Measurements from ENCODE around the gene PDE4C. TPM values are rescaled to one million over a fixed set of nuclear protein-coding genes. Genes with fewer than 3 reads are reported as not detected.

The PDE4C gene
- total and polyA plus RNA-seq, 10 of the 15 experiments (the other 5 are each of a cell fraction or from before 2014, with no cell fraction given): 0.08 to 0.73 (median 0.34) TPM

DNA sequence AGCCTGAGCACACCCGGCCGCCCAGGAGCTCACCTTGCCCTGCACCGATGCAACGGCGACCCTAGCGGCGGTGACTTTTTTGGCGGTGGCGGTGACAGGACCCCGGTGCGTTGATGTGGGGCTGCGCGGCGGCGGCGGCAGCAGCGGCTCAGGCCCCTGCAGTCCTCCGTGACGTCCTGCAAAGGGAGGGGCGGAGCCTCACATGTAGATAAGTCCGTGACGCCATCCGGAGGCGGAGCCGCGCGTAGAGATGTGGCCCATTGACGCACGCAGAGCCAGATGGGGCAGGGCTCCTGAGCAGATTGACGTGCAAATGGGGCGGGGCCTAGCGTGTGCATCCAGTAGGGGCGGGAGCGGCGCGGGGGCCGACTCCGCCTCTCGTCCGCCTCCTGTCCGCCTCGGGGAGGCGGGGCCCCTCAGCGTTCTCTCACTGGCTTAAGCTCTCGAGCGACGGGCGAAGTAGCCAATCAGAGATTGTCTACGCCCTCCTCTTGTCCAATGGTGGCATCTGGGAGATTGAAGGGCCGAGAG, 22.3 kb downstream of the PDE4C start, which contains the start of gene RAB3A (continued):
- TF ChIP-seq MLLT1 (IDR thresholded peaks at IDR 0.05) (no peak), ZNF207 (IDR thresholded peaks at IDR 0.05; ENCODE audit: borderline replicate concordance) (0 out of 2 replicates have a peak, but pooled peaks have one; percentile 6), BHLHE40 (IDR thresholded peaks at IDR 0.05; ENCODE audit: borderline replicate concordance in 1 of 2, low read depth in 2 of 2, low read length in 1 of 2) (peak in 1 of 2 experiments; percentile 2; a peak in 1 of 4 replicates), FOS (IDR thresholded peaks at IDR 0.05; ENCODE audit: borderline replicate concordance, extremely low read depth, insufficient read length) (peak; percentile 99), PAX5 (IDR thresholded peaks at IDR 0.05; ENCODE audit: borderline replicate concordance, low read depth, low read length) (no peak), POLR2A (IDR thresholded peaks at IDR 0.05; ENCODE audit: low read depth, low read length) (peak; percentile 47; the same call in 1 of the 2 replicates), DPF2 (IDR thresholded peaks at IDR 0.05) (peak; percentile 100), RUNX3 (IDR thresholded peaks at IDR 0.05; ENCODE audit: low read length) (no peak), SRF (IDR thresholded peaks at IDR 0.05; ENCODE audit: low read depth in 2 of 2, low read length in 2 of 2) (0 out of 4 replicates have a peak, but pooled peaks of 1 of the 2 experiments have one; percentile 17), REST (IDR thresholded peaks at IDR 0.05; ENCODE audit: low read depth, low read length) (no peak), NFYA (IDR thresholded peaks at IDR 0.05; ENCODE audit: borderline replicate concordance, low read depth, low read length) (peak; percentile 91), NFYB (IDR thresholded peaks at IDR 0.05; ENCODE audit: insufficient read depth, low read depth, low read length) (peak; percentile 99), HDGF (IDR thresholded peaks at IDR 0.05) (peak; percentile 99), CHD1 (IDR thresholded peaks at IDR 0.05; ENCODE audit: low read depth, low read length) (no peak), CEBPB (IDR thresholded peaks at IDR 0.05; ENCODE audit: borderline replicate concordance in 1 of 2, low read depth in 2 of 2, low read length in 2 of 2) (no peak), RAD21 (IDR thresholded peaks at IDR 0.05; ENCODE audit: insufficient read depth, low read depth, low read length) (no peak), RBBP5 (conservative IDR thresholded peaks at IDR 0.05) (no peak), ATF2 (IDR thresholded peaks at IDR 0.05; ENCODE audit: low read length) (no peak)
- TF ChIP-seq, protein P1, sequence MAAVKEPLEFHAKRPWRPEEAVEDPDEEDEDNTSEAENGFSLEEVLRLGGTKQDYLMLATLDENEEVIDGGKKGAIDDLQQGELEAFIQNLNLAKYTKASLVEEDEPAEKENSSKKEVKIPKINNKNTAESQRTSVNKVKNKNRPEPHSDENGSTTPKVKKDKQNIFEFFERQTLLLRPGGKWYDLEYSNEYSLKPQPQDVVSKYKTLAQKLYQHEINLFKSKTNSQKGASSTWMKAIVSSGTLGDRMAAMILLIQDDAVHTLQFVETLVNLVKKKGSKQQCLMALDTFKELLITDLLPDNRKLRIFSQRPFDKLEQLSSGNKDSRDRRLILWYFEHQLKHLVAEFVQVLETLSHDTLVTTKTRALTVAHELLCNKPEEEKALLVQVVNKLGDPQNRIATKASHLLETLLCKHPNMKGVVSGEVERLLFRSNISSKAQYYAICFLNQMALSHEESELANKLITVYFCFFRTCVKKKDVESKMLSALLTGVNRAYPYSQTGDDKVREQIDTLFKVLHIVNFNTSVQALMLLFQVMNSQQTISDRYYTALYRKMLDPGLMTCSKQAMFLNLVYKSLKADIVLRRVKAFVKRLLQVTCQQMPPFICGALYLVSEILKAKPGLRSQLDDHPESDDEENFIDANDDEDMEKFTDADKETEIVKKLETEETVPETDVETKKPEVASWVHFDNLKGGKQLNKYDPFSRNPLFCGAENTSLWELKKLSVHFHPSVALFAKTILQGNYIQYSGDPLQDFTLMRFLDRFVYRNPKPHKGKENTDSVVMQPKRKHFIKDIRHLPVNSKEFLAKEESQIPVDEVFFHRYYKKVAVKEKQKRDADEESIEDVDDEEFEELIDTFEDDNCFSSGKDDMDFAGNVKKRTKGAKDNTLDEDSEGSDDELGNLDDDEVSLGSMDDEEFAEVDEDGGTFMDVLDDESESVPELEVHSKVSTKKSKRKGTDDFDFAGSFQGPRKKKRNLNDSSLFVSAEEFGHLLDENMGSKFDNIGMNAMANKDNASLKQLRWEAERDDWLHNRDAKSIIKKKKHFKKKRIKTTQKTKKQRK (IDR thresholded peaks at IDR 0.05; ENCODE audit: low read depth, low read length): peak; percentile 89
- TF ChIP-seq, protein P2, sequence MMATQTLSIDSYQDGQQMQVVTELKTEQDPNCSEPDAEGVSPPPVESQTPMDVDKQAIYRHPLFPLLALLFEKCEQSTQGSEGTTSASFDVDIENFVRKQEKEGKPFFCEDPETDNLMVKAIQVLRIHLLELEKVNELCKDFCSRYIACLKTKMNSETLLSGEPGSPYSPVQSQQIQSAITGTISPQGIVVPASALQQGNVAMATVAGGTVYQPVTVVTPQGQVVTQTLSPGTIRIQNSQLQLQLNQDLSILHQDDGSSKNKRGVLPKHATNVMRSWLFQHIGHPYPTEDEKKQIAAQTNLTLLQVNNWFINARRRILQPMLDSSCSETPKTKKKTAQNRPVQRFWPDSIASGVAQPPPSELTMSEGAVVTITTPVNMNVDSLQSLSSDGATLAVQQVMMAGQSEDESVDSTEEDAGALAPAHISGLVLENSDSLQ (IDR thresholded peaks at IDR 0.05): peak; percentile 100
